CD4-positive, alpha-beta T cell treated with Interleukin-1 beta for 1 hour (primary cell): ENCODE measurements around the gene ZFHX3.

ENCODE experiments used
- DNase-seq, 2 donors: peaks; one replicate each; pipeline ENCODE4 v3.0.0-alpha.2; 2020 to 2022

The ZFHX3 gene

DNA sequence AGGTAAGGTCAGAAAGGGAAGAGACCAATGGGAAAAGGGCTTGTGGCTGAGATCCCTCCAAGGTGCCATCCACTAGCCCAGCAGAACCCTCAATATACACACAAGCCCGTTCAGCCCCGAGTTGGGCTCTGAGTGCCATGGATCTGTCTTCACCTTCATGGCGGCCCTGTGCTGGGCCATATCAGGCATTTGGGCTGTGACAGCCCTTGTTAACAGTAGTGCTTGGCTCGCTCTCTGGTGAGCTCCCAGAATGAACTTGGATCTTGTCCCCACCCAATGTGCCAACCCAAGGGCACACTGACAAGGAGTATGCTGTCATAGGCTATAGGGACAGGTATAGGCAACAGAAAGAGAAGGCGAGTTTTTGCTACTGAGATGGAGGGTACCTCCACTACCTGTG lies 182.7 kb downstream of the ZFHX3 start:
- no peak for DNase-seq

DNA sequence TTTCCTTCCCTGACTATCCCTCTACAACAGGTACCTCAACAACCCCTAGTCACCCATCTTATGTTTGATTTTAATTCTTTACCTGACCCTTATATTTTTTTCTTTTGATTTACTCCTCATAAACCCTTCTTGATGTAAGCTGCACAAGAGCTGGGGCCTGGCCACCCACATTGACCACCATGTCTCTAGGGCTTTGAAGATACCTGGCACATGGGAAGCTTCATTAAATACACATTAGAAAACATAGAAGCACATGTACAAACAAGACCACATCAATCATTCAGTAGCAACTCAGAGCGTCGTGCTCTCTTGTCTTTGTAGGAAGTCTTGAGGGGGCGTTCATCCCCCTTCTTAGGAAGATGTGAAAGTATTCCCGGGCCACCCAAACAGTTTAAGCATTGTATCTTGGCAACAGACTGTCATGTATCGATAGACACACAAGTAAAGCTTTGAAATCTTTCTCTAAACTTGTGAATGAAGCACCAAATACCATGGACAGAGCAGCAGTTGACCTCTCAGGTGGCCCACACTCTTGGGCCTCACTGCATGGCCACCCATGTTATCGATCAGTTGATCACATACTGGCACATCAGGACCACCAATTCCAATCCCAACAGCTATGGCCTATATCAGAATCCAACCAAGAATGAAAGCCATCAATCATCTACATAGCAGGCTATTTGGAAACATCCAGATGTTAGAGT lies 183.6 kb downstream of the ZFHX3 start:
- DNase-seq, result no peak

DNA sequence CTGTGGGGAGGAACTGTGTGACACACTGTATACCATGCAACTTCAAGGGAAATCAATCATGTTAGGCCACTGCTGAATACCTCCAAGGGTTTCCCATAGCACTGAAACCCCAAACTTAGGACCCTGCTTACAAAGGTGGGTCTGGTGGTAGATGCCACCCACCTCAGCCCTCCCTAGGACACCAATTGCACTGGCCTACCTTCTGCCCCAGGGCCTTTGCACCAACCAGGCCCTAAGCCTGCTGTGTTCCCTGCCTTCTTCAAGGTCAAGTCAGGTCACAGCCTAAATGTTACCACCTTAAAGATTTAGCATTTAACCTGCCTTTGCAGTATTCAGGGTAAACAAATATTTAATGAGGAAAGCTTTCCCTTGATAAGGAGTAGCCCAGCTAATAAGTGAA lies 185.8 kb downstream of the ZFHX3 start:
- no peak for DNase-seq

DNA sequence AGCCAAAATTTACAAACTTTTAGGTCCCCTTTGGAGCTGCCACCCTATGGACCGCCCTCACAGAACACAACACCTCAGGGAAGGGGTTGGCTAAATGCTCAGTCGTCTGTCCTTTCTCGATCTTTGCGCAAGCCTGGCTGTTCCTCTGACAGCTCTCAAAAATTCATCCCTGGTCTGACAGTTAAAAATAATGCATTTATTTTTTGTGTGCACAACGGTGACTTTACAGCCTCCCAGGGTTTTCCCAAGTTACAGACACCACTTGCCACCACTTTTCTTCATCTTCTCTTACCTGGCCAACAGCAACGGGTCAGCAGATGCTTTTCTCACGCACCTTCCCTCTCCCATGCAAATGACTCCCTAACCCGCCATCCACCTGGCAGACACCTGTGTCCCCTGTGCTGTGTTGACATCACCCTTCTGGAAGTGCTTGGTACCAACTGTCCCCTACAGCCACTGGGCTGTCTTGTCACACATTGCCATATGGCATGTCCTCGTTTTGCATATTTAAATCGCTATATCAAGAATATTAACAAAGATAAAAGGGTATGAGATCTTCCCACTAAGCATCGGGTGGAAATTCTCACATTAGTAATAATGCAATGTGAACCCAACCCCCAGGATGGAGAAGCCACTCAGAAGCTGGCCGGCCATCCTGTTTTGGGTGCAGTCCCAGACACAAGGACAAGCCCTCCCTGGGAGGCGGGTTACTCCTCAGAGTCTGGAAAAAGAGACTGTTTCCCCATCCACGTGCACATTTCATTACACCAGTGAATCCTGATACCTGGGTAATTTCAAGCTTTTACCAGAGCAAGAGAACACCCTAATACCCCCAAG lies 187.0 kb downstream of the ZFHX3 start:
- no peak for DNase-seq

DNA sequence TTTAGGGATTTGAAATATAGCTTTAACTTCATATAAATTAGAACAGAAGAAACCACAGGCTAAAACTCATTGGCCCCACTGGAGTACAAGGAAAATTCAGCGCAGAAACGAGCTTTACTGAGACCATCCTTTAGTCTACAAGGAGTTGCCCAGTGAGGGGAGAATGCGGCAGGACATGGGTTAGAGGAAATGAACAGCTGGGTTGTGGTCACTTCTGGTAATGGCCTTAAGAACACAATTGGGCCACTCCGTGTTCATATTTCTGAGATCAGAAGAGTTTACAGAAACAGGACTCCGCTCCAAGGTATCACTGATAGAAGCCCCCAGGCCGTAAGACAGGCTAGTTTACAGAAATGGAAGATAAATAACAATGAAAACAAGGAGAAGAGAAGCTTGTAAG lies 188.3 kb downstream of the ZFHX3 start:
- DNase-seq, result no peak

DNA sequence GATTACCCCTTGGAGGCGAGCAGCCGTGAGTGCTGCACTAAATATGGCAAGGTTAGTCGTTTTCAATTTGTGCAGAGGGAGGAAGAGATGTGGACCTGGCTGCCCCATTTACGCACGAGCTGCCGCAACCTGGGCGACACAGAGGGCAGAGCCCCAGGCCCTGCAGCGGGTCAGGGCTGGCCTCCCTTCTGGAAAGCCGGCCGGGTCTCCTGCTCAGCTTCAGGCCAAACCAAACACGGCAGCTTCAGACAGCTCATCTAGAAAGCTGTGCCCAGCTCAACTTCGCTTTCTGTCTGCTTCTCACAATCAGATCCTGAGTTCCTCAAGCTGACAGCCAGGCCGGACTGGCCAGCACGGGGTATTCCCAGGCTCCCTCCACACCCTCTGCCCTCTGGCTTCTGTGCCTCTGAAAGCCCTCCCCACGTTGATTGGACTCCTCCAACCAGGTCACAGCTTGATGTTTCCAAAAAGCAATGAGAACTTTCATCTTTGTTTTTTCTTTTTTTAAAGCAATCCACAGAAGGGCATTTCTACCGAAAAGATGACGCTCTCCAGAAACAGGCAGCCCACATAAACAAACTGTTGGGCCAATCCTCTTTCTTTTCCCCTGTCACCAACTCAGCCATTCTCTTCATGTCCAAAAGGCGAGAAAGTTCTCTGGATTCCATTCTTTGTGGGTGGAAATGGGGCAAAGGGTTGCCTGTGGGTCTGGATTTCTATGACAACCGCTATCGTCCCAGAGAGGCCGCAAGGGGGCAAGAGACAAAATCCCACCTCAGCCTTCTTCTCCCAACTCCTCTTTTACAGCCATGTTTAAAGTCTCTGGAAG lies 189.0 kb downstream of the ZFHX3 start:
- DNase-seq, result no peak

DNA sequence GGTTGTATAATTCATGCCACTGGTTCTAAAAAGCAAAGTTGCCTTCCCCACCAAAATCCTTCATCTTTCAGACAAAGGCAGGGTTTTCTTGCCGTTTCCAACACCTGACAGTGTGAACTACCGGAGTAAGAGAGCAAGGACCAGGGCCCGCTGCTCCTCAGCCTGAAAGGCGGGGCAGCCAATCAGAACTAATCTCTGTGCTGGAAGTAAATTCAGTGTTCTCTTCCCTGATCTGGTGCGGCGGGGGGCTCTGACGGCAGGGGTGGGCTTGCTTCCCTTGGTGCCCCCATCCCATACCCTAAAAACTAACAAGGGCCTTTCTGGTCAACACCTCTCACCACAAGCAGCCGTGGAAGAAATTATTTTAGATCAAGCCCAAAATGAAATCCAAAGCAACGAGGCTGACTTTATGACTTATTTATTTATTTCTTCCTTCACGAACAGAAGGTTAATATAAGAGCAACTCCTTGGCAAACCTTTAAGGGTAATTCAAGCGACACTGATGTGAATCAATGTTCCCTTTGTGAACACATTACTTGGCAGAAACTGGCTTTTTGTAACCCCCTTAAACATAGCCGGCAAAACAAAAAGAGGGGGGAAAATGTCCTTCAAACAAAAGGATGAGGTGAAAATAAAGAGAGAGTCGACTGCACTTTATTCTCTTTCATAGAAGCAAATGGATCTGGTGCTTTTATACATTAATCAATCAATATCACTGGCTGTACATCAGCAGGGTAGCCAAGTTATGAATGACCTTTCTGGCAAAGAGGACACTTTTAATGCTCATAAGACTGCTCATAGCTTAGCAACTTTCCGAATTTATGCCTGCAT lies 189.9 kb downstream of the ZFHX3 start:
- DNase-seq, result no peak

DNA sequence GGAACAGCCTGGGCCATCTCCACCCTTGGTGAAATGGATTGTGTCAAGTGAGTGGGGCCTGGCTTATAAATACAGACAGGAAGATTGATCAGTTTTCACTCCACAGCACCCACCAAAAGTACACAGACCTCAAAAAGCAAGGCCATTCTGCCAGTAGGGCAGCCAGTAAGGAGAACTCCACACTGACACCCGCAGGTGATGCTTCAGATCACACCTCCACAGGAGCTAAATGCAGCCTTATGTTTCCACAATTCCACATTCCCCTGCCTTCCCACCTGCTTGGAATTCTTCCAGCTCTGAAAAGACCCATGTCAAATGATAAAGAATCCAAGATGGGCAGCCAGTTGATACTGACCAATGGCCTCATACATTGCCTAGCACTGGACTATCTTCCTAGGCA lies 191.1 kb downstream of the ZFHX3 start:
- no peak for DNase-seq

DNA sequence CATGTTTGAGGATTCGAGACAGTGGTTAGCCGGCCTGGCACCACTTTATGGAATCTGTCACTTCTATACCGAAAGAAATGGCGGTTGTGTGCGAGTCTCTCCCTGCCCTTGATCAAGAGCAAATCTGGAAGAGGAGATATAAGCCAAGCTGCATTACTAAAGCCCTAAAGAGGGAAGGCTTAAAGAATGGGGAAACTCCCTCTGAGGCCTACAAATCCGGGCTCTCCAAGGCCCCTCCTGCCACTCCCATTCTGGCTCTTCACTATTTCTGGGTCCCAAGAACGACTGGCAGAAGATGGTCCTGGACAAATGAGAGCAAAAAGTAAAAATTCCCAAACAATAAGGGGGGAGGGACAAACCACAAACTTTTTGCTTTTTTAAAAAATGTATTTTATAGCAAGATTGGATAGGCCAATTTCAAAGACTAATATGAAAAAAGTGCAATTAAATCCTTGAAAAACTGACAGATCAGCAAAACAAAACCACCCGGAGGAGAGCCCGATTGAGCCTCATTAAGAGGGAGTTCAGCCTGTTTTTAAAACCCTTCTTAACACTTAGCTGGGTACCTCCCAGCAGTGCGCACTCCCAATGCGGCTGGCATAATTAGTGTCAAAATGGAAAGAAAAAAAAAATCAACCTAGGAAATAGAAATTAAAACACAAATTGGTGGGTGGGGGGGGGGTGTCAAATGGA lies 193.5 kb downstream of the ZFHX3 start:
- no peak for DNase-seq

DNA sequence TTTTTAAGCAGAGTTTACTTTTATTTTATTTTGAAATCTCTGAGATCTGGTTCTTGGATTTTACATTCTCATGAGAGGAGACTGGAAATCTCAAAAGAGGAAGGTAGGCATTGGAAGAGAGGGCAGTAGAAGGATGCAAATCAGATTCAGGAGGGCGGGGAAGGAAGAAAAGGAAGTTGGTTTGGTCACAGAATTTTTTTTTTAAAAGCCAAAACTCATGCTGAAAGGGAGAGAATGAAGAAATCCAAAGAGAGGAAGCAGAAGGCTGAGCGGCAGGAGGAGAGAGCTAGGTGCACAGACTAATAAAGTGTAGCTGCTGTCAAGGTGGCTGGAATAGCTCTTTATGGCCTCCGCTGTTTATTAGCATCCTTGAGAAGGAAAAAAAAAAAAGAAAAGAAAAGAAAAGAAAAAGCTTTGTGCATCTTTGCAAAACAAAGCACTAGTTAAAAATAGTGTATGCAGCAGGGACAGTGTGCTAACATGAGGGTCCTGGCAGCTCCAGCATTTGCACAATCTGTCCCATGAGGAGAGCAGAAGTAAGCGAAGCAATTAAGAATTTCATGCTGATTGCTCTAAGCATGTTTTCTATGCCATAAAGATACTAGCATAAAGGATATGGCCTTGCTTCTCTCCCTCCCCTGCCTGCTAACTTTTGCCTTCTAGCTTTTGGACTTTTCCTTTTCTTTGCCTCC lies 194.2 kb downstream of the ZFHX3 start:
- DNase-seq, result peak in 1 of 2 donors; percentile 1

DNA sequence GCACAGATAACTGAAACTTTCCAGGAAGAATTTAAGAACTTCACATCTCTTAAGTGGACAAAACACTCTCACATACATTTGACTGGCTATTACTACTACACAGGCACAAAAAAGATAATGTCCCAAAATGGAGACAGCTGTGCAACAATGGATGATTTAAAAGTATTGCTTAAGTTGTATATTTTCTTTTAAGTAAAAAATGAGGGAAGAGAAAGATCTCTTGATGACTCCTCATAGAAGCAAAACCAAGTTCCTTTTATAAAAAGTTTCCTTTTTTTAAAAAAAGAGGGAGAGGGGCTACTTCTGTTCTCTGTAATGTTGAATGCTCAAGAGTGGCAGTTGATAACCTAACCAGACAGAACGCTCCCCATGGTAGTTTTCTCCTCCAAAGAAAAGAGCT lies 195.5 kb downstream of the ZFHX3 start:
- DNase-seq, result no peak

DNA sequence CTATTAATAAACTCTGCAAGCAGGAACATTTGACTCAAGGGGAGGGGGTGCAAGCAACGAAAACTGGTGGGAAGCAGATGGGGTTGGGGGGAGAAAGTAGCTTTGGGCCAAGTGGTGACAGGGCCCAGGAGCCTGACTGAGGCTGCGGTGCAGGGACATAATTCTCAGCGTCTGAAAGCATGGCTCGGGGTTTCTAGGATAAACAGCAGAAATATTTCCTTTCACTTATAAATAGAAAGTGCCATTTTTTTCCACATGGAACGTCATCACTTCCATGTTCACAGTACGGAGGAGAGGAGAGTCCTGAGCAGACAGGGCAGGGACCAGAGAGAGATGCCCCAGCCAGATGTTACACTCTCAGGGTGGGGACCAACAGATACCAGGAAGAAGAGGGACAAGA lies 197.1 kb downstream of the ZFHX3 start:
- no peak for DNase-seq

DNA sequence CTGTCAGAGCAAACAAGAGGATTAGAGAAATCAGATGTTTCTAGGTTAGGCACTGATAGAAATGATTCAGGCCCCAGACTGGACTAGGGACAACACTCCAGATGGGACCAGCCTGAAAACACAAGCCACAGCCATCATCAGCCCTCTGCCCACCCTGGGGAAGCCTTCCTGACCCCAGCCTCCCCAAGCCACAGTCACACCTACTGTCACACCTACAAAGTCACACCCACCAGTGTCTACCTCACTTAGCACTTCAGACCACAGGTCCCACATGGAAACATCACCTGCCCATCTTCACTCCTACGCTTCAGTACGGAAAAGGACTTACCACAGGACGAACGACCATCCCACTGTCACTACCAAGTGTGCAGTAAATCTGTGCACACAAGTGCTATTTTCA lies 197.9 kb downstream of the ZFHX3 start:
- DNase-seq, result no peak

DNA sequence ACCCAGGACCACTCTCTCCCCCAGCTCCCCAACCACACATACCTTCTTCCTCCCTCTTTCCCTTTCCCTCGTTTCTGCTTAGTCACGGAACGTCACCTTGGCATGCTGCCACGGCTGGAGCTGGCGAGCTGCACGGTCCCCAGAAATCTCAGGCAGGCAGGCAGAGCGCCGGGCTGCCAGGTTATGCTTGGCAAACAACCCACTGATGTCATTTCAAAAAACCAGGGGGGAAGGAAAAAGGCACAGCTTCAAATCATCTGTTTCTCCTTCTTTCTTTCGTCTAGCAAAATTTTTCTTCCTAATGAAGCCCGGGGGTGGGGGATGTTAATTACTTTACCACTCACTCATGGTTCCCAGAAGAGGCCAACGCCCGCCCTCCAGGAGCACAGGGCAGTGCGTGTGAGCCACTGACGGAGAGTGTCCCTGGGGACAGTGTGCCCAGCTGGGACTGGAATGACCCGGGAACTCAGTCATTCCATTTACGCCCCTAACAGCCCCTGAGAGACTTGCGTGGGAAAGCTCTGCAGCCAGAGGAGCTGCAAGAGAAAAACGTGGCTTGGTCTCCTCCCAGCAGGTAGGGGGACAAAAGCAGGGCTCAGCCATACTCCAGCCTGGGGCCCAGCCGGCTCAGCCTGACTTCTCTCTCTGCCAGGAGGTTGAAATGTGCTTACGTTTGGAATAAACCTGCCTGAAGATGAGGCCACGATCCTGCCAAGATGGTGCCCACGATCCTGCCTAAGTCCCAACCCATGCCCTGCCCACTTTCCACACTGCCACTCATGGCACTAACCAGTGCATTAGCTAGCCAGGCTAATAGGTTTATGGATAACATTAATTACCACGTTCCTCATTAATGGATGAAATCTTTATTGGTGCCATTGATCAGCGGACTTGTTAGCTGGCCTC lies 198.9 kb downstream of the ZFHX3 start:
- DNase-seq, result peak in 1 of 2 donors; percentile 26

DNA sequence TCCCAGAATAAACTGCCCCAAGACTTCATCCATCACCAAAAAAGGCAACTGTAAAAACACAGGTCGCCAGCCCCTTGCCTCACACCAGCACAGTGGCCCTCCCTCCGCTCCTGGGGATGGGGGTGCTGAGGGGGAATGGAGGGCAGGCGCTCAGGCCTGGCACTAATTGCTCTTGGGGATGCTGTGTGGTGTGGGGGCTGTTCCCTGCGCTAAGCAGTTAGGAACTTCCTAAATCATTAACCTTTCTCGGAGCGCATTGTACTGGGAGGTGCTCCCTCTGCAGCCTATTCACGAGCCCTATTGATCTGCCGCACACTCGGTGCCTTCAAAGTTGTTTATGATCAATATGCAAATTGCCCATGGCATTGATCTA lies 199.9 kb downstream of the ZFHX3 start:
- no peak for DNase-seq

DNA sequence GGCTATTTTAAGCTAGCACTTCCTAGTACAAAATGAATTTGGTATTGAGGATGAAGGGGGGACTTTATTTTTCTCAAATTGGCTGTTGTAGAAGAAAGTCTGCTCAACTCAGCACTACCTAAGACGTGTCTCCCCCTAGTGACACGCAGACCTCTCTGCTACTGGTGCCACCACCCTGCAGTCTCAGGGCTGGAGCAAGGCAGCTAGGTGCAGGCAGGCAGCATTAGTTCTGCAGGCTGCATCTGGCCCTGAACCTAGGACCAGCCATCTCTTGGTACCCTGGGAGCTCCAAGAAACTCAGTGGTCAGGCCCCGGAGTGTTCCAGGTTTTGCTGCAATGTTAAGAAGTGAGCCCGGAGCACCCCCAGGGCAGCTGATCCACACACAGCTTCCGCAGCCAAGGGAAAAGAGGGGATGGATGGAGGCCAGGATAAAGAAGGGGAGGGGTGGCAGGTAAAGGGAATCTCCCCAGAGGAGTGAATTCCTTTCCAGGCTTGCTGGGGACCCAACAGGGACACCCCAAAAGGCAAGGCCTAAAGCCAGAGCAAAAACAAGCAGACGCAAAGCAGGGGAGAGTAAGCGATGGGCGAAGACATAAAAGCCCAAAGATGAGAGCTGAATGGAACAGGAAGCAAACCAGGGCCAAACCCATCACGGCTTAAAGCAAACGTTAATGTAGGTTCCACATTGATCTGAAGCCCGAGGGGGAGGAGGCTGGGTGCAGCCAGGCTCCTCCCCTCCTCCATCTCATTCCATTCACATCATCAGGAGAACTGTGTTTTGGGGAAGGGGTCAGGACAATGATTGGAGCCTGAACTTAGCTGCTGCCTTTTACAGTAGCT lies 200.5 kb downstream of the ZFHX3 start:
- peak in 1 of 2 donors; percentile 4 for DNase-seq

DNA sequence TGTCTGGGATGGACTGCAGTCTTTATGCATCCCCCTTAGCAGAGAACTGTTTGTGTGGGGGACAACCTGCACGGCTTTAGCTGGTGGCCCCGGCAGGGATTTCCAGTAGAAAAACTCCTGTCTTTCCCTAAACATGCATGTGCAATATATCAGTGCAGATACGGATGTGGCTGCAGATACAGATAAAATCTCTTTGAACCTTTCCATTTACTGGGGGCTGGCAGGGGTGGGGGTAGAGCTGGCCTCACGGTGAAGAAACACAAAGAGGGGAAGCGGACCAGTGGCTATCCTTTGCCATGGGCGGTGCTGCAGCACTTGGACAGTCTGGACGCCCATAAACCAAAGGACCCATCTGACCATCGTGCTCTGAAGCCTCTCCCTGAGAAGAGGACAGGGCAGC lies 201.3 kb downstream of the ZFHX3 start:
- DNase-seq, result no peak

DNA sequence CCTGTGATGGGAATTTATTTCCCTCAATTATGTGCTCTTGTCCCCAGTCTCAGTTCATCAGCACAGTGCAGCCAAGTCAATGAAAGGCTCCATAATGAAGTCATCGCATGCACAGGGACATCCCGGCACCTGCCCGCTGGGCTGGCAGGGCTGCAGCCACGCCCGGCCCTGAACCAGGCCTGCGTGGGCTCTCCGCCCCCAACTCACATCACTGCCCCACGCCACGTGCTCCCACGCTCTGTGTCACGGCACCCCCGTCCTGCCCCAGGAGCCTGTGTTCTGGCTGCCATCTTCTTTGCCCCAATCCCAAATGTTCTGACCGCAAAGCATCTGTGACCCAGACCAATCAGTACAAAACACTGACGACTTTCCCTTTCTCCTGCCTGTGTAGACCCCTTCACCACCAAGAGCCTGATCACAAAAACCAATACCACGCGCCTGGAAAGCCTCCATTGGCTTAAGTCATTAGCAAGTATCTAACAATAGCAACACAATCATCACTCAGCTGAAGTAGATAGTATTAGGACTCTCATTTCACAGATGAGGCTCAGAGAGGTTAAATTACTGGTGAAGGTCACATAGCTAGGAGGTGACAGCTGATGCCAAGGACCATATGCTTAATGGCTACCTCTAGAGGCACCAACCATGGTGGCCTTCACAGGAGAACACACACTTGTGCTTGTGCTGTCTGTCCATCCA lies 202.5 kb downstream of the ZFHX3 start:
- DNase-seq, result no peak
